ENCODE results near the gene AP3S2.

DNA sequence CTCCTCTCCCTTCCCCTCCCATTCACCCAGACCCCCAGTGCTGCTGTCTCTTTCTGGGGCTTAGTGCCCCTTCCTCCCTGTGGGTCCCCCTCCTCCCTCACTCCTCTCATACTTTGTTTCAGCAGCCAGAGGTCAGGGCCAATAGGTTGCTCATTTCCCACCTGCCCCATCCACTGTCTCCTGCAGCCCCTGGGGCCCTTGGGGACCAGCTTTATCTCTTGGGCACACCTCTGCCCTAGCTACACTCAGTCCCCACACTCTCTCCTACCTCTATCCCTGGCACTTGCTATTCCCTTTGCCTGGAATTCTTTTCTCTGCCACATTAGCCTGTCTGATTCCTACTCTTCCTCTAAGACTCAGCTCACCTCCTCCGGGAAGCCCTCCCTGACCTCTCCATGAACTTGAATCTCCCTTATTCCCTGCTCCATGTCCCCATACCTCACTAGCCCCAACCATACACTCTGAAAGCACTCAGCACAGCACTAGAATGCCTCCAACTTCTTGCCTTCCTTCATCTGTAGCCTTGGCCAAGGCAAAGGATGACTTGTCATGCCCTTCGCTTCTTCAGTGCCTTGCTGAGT, 93.8 kb downstream of the AP3S2 start:
- TF ChIP-seq, protein P1, sequence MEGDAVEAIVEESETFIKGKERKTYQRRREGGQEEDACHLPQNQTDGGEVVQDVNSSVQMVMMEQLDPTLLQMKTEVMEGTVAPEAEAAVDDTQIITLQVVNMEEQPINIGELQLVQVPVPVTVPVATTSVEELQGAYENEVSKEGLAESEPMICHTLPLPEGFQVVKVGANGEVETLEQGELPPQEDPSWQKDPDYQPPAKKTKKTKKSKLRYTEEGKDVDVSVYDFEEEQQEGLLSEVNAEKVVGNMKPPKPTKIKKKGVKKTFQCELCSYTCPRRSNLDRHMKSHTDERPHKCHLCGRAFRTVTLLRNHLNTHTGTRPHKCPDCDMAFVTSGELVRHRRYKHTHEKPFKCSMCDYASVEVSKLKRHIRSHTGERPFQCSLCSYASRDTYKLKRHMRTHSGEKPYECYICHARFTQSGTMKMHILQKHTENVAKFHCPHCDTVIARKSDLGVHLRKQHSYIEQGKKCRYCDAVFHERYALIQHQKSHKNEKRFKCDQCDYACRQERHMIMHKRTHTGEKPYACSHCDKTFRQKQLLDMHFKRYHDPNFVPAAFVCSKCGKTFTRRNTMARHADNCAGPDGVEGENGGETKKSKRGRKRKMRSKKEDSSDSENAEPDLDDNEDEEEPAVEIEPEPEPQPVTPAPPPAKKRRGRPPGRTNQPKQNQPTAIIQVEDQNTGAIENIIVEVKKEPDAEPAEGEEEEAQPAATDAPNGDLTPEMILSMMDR (IDR thresholded peaks at IDR 0.05; ENCODE audit: borderline replicate concordance, extremely low read depth, low read length, poor library complexity, severe bottlenecking): no peak
- no peak for TF ChIP-seq EZH2 (IDR thresholded peaks at IDR 0.05; ENCODE audit: borderline replicate concordance, low read depth, low read length, severe bottlenecking)
